Activated T-cell treated with anti-CD3 and anti-CD28 coated beads for 24 hours (primary cell): Measurements from ENCODE around the gene WNT1.
A peak's percentile ranks its signal among the peaks of the same experiment; 100 is the strongest.

ENCODE experiments used
- DNase-seq: peaks from one replicate; pipeline ENCODE4 v3.0.0-alpha.2; 2020; ENCODE audit warnings: low read depth

Gene WNT1

GRCh38 chr12:48961331-48961730 lies 16.8 kb upstream of the WNT1 start:
- DNase-seq = no peak

GRCh38 chr12:48961801-48962200 lies 16.3 kb upstream of the WNT1 start:
- DNase-seq = no peak

- no peak for DNase-seq
Observed at GRCh38 chr12:48965298-48965838, 12.8 kb upstream of the WNT1 start.

GRCh38 chr12:48966177-48966895 lies 11.8 kb upstream of the WNT1 start:
- no peak for DNase-seq

GRCh38 chr12:48967991-48968390 lies 10.1 kb upstream of the WNT1 start:
- no peak for DNase-seq

- DNase-seq = no peak
Observed at GRCh38 chr12:48968467-48968866, 9.7 kb upstream of the WNT1 start.

GRCh38 chr12:48969160-48969771 lies 8.9 kb upstream of the WNT1 start:
- no peak for DNase-seq

- no peak for DNase-seq
Observed at GRCh38 chr12:48969833-48970701, 8.1 kb upstream of the WNT1 start.

- DNase-seq = no peak
Observed at GRCh38 chr12:48970702-48971334, 7.3 kb upstream of the WNT1 start.

- no peak for DNase-seq
Observed at GRCh38 chr12:48972213-48972951, 5.7 kb upstream of the WNT1 start.

- no peak for DNase-seq
Observed at GRCh38 chr12:48972952-48973483, 5.1 kb upstream of the WNT1 start.

- no peak for DNase-seq
Observed at GRCh38 chr12:48973531-48973930, 4.6 kb upstream of the WNT1 start.

GRCh38 chr12:48973941-48974673 lies 4.0 kb upstream of the WNT1 start:
- no peak for DNase-seq

GRCh38 chr12:48977290-48978281 lies 536 bp upstream of the WNT1 start:
- peak; percentile 65 for DNase-seq

GRCh38 chr12:48978741-48979601 lies 849 bp downstream of the WNT1 start:
- DNase-seq = no peak

GRCh38 chr12:48979602-48980388 lies 1.7 kb downstream of the WNT1 start:
- no peak for DNase-seq

- DNase-seq = no peak
Observed at GRCh38 chr12:48980389-48980952, 2.3 kb downstream of the WNT1 start.
